Eye (tissue), 1 donor: ENCODE data around the gene SMCO3.
A peak's percentile ranks its signal among the peaks of the same experiment; 100 is the strongest.

Experiments
- DNase-seq: peaks from one replicate; pipeline ENCODE4 v3.0.0-alpha.2; 2015

The SMCO3 gene

GRCh38 chr12:14826491-14826890, 12.5 kb upstream of the SMCO3 start:
- DNase-seq, result no peak

DNA sequence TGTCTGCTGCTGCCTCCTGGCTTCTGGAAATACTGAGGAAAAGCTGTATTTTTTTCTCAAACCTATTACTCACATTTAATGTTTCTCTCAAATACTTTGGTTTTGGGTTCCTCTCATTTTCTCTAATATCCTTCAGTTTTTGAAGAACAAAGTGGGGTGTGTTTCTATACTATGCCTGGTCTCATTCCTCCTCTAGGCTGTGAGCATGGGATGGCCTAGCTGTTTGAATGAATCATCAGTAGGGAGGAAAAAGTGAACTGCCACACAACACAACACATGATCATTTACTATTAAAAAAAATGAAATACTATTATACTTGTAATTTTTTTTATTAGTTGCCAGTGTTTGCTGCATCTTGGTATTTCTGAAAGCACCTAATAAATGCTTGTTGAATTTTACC, 11.3 kb upstream of the SMCO3 start:
- no peak for DNase-seq

DNA sequence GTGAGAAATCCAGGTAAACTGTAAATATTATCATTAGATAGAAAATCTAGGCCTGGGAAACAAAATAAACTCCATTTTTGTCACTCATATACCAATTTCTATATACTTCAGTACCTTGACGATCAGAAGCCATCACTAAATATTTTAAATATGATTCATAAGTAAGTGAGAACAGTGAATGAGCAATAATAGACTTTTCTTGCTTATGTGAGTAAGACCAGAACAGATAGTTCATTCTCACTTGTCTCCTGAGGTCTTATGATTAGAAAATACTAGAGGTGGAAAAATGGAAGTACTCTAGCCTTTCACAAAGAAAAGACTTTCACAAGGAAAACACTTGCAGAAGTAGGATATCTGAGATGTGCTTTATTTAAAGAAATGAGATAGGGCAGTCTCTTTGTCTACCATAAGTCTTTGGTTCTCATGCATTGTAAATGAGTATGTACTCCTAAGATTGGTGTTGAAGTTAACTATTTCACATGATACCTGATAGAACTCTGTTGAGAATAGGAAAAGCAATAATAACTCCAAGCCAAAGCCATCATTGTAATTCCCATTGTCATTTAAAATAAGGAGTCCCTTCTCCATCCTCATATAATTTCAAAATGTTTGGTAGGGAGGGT, 10.1 kb upstream of the SMCO3 start:
- no peak for DNase-seq

GRCh38 chr12:14811486-14811885, 2.5 kb downstream of the SMCO3 start:
- no peak for DNase-seq

DNA sequence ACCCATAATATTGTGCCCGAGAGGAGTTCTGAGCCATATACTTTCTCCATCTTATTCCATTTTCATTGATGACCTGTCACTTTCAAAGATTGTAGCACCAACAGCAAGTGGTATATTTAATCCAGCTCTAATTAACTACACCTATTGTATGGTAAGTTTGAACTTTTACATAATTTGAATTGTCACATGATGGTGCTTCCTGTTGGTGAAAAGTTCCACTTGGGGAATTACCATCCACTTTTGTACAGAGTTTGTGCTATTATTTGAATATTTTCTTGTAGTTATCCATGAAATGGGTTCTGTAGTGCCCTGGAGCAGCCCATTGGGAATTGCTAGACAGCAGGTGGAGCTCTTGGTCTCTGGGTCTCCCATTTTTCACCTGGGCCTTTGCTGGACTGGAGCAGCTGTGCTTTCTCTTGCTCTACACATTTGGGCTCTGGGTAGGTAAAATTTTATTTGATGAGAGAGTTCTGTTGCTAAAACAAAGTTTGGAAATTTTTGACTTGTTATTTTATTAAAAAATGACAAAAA, 3.0 kb downstream of the SMCO3 start:
- DNase-seq, result no peak

DNA sequence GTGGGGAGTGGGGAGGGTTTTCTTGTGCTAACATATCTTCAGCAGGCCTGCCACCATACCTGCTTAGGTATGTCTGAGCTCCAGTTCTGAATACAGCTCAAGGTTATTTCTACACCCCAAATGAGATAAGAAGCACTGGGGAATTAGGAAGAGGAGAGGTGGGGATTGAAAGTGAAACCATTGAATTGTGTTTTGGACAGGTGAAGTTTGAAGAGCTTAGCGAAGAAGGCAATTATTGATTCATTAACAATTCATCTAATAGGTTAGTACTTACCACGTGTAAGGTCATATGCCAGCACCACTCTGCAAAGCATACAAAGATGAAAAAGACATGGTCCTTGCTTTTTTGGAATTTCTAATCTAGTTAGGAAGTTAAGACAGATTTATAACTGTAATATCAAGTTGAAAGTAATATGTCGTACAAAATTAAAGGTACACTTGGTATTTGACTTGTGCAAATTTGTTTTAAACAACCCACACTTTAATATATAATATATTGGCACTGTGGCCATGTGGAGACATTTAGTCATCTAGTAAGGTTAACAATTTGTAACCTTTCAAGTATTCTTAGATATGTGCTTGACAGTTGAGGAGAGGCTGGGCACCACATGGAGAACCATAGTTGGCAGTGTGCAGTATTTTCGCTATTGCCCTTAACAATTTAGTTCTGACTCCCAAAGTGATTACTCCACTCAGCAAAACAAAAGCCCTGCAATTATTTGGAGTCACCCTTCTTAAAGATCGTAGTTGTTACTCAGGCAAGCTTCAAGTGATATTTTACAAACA, 3.6 kb downstream of the SMCO3 start:
- DNase-seq, result no peak

DNA sequence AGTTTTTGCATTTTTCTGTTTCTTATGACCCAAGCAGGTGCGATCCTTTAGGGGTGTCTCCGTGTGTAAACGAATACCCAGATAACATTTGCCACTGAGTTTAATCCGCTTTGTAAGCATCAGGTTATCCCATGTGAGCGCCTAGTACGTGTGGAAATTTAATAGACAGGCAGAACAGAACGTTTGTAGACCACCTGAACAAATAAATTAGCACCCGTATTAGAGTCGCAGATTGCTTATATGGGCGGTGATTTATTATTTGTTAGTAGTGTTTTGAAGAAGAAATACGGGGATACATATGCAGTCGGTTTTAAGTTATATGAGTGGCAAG, 10.2 kb downstream of the SMCO3 start:
- no peak for DNase-seq

DNA sequence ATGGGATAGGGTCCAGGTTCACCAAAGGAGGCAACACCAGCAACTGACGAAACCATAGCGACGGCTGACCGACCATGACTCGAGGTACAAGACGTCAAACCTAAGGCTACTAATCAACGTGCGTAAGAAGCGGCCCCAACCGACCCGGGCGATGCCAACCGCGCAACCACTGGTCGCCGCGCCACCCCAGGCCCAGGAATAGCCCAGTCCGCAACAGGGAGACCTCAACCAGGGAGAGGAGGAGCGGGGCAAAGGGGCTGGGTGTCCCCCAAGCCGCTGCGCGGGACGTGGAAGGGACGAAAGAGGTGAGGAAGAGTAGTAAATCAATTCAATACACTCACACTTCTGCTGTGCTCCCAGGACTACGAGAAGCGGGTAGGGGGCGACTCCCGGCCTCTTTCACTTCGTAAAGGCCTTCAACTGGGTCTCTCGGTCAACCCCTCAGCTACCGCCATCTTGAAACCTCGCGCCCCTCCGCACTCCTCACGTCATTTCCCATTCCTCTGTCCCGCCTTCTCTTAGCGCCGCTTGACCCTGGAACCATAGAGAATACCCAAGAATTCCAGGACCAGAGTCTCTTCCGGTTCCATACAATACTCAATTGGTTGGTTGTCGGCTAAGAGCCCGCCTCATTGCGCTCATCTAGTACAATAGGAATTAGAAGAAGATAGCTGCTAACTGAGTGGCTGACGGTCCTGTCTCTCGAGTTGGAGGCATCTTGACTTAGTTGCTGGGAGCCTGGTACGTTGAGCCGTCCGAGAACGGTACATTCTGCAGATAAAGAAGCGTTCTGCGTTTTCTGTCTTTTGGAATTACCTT, 10.8 kb downstream of the SMCO3 start, which contains the start of the genes C12orf60 and WBP11:
Gene C12orf60 (plus strand): TSS at position 660 of the 819 bp plus-strand sequence. CDS start 19,266 bp downstream, outside the sequence.
Gene WBP11 (minus strand): TSS at position 468 of the 819 bp plus-strand sequence. CDS start 2,095 bp downstream, outside the sequence.
- DNase-seq, result peak; percentile 99

DNA sequence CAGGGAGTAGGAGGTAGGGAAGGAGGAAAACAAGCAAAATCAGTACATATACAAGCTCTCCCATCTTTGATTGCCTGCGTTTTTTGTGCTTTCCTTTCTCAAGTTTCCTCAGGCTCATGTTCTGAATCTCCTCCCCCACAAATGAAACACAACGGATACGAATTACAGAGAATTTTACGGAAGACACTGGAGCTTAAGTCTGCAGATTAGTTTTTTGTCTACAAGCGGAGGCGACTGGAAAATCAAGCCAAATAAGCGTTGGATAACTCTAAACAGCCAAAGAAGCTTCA, 11.3 kb downstream of the SMCO3 start:
- no peak for DNase-seq

GRCh38 chr12:14802247-14802646, 11.7 kb downstream of the SMCO3 start:
- DNase-seq, result peak; percentile 27

DNA sequence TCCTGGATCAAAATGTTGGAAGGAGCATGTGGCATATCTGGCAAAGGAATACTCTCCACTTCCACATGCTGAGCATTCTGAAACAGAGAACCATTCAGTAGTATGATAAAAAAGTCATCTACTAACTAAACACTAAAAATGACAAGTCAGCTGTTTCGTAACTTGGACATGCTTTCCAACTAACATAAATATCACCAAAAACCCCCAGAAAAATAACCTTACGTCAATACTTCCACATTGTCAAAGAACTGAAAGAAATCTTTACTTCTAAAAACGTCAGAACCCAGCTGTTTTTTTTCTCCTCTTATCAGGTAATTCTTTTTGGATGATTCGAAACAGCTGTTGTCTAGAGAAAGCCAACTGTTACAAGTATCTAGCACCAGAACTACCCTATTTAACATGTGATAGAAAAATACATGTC, 18.9 kb downstream of the SMCO3 start:
- DNase-seq, result no peak

DNA sequence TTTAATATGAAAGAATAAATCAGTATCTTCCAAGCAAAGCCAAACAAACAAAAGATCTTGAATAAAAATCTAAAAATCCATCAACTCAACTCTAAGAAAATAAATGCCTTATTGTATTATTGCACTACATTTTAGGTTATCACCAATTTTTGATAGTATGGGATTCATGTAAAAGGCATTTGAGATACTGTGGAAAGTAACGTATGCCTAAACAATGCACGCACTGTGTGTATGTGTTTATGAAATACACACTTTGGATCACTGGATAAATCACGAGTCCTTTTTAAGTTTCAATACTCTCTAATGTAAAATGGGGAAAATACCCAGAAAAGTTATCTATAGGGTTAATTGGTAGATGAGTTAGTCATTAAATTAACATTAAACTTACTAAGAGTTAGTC, 28.4 kb downstream of the SMCO3 start:
- DNase-seq, result no peak

DNA sequence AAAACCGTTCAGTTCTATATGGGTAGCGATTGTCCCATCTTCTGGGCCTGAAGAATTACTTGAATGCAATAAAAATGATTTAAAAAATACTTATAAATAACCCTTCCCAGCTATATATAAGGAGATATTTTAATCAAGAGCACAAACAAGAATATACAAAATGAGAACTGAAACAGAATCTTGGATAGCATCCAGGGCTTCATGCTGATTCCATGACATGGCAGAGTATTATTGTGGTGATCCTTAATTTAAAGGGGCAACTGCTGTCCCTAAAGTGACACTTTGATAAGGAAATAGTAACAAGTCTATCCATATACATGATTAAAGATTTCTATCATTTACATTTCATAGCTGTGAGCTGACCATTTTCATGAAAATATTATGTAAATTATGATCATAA, 29.5 kb downstream of the SMCO3 start:
- DNase-seq, result no peak

DNA sequence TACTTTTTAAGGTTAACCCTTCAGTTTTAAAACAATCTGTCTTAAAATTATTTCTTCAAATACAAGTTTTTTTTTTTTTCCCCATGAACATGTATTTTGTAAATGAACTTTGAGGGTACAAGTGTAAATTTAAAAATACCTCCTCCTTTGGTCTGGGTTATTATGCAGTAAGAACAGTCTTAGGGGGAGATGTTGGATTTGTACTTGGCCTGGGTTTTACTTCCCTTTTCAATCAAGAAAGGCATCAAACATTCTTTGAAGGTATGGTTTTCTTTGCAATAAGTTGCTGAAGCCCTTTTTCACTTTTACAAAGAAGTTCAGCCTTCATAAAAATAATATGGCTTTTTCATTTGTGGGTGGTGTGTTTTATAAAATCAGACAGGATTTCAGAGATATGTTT, 31.2 kb downstream of the SMCO3 start:
- no peak for DNase-seq

DNA sequence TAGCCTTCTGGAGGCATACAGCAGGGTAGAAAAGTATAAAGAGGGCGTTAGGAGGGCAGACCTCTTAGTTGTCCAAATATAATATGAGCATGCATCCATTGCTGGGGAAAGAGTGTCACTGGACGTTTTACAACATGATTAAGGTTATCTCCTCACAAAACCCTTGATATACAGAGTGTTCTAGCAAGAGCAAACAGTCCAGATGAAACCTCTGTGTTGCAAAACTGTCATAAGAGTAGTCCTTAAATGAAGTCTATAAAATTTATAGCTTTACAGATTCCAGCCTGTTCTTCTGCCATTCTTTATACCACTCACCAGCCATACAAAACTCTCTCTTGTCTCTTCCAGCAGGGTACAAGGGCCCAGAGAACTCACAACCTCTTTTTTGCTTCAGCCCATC, 32.4 kb downstream of the SMCO3 start:
- DNase-seq, result no peak

GRCh38 chr12:14780859-14781258, 33.1 kb downstream of the SMCO3 start:
- DNase-seq, result no peak

DNA sequence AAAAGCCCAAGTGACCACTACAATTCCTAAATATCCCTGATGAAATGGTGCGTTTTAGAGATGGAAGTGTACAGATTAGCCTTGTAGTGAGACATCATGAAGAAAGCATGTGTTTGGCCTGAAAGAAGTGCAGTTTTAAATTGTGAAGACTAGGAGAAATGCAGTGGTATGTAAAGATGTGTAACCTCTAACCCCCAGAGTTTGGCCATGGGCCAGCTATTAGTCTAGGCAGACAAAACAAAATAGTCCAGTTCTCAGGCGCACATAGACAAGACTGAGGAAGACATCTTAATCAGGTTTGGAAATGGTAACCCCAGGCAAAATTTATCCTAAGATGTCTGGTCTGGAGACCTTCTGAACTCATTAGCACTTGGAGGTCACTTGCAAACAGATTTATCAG, 34.1 kb downstream of the SMCO3 start:
- DNase-seq, result no peak

GRCh38 chr12:14777271-14777670, 36.7 kb downstream of the SMCO3 start:
- peak; percentile 23 for DNase-seq

DNA sequence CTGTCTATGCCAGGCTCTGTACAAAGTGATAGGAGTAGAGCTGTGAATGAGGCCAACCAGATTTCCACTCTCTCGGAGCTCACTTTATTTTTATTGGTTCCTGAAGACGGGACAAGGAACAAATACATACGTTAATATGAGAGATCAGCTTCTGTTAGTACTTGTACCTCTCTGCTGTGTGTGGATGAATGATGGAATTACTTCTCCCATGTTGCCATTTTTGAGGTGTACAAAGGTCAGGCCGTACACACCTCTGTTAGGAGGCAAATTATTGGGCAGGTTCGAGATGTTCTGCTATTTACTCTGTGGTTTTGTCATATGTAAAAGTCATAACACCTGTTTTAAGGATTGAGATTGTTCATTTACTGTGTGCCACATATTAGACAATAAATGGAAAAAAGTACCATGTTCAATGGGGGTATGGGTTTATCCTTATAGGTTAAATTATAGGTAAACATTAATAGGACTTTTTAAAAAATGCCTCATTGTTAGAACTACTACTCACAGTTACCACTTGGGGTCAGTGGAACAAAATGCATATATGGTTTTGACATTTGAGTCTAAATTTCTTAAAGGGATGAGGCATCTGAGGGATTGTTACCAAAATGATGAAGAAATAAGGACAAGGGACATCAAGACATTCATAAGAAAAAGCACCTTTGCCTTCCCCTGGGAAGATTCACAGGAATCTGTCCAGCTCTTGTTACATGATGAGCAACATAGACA, 37.6 kb downstream of the SMCO3 start:
- DNase-seq, result peak; percentile 10

DNA sequence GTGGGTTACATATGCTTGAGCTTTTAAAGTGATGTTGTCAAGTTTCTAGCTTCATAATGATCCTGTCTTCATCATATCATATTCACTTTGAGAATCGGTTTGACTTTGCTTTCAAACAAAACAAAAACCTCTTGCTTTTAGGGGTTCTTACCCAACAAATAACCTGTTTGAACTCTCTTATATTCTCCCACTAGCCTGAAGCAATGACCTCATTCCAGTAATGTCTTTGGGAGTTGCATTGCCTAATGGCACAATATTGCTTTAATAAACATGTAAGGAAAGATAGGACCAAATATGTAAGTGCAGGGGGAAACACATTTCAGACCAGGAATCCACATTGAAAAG, 38.4 kb downstream of the SMCO3 start:
- peak; percentile 37 for DNase-seq

DNA sequence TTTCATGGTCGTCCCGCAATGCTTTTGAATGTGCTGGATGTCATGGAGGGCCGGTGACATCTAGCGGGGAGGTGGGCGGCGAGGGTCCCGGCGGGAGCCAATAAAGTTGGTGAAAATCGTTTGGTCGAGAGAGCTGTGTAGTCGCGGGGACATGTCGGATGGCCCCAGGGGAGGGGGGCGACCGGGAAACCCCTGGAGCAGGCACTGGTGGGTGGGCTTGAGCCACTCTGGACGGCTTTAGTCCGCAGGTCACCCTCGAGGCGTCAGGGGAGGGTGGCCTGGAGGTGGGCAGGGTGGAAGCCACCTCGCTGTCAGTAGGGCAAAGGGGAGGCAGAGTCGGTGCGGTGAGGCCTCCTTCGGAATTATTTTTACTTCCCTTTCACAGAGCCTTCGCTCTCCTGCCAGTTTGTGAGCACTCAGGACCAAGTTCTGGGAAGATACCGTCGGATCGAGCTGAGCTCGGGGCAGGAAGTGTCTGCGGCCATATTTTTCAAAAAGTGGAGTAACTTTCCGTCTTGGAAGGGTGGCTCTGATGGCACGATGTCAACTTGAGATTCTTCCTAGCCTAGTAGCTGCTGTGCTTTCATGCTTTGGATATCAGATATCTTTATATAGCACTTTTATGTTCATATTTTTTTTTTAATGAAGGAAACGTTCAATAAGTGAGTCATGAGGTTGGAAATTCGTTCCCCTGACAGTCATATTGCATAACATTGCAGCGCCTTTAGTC, 38.9 kb downstream of the SMCO3 start:
- peak; percentile 58 for DNase-seq
